Trophoblast cell (in vitro differentiated cells and primary cell): ENCODE results near the gene ANP32D. TPM values are rescaled to one million over a fixed set of nuclear protein-coding genes. Genes with fewer than 3 reads are reported as not detected.
"Not testable (repeated sequence)": the region's sequence is repeated elsewhere in the genome, so short reads cannot be mapped to it uniquely, and the experiment has no call there.

ENCODE experiments used
- DNase-seq, 2 donors: peaks; one replicate each; pipeline ENCODE4 v3.0.0-alpha.2; 2016
- H2AFZ ChIP-seq: 2 replicates; pipeline ENCODE4 v1.6.1; 2013; ENCODE audit warnings: low read length, moderate library complexity, mild to moderate bottlenecking; ENCODE audit not compliant: insufficient read depth, poor library complexity
- H2AK5ac ChIP-seq: 2 replicates; pipeline ENCODE4 v1.6.1; 2013; ENCODE audit warnings: mild to moderate bottlenecking, low read length
- H2BK120ac ChIP-seq: 2 replicates; pipeline ENCODE4 v1.6.1; 2013; ENCODE audit warnings: low read length, mild to moderate bottlenecking, moderate library complexity; ENCODE audit not compliant: insufficient read depth, poor library complexity
- H2BK12ac ChIP-seq: 2 replicates; pipeline ENCODE4 v1.6.1; 2013; ENCODE audit warnings: mild to moderate bottlenecking, low read length, moderate library complexity
- H2BK5ac ChIP-seq: 2 replicates; pipeline ENCODE4 v1.6.1; 2013; ENCODE audit warnings: low read length, low read depth, moderate library complexity, mild to moderate bottlenecking; ENCODE audit not compliant: poor library complexity
- H3K14ac ChIP-seq: 2 replicates; pipeline ENCODE4 v1.6.1; 2013; ENCODE audit warnings: mild to moderate bottlenecking, low read length
- H3K18ac ChIP-seq: 2 replicates; pipeline ENCODE4 v1.6.1; 2013; ENCODE audit warnings: mild to moderate bottlenecking, low read length
- H3K23ac ChIP-seq: 2 replicates; pipeline ENCODE4 v1.6.1; 2013; ENCODE audit warnings: low read length
- H3K27ac ChIP-seq: 2 replicates; pipeline ENCODE4 v1.5.1; 2013; ENCODE audit warnings: low read depth, mild to moderate bottlenecking, inconsistent platforms, low read length, moderate library complexity
- H3K27me3 ChIP-seq: 2 replicates; pipeline ENCODE4 v1.6.1; 2013; ENCODE audit warnings: inconsistent platforms, mild to moderate bottlenecking, low read length, moderate library complexity; ENCODE audit not compliant: insufficient read depth
- H3K36me3 ChIP-seq, 2 experiments: 1 replicate in 1 of 2; 2 replicates in 1 of 2; pipeline ENCODE4 v1.6.1; 2013; ENCODE audit warnings: low read length in 2 of 2, mild to moderate bottlenecking in 2 of 2, moderate library complexity in 1 of 2; ENCODE audit not compliant: insufficient read depth in 2 of 2, control insufficient read depth in 1 of 2
- H3K4ac ChIP-seq: 2 replicates; pipeline ENCODE4 v1.6.1; 2013; ENCODE audit warnings: low read depth, mild to moderate bottlenecking, low read length, moderate library complexity
- H3K4me1 ChIP-seq, 2 experiments: 1 replicate in 1 of 2; 2 replicates in 1 of 2; pipeline ENCODE4 v1.6.1; 2013; ENCODE audit warnings: low read length in 2 of 2, mild to moderate bottlenecking in 2 of 2, moderate library complexity in 1 of 2; ENCODE audit not compliant: insufficient read depth in 2 of 2, control insufficient read depth in 1 of 2
- H3K4me2 ChIP-seq: 2 replicates; pipeline ENCODE4 v1.6.1; 2013; ENCODE audit warnings: inconsistent platforms, mild to moderate bottlenecking, low read length, moderate library complexity
- H3K4me3 ChIP-seq: 2 replicates; pipeline ENCODE4 v1.5.1; 2013; ENCODE audit warnings: mild to moderate bottlenecking, low read depth, low read length, inconsistent platforms
- H3K79me1 ChIP-seq: one replicate; pipeline ENCODE4 v1.6.1; 2013; ENCODE audit warnings: low read length
- H3K79me2 ChIP-seq: 2 replicates; pipeline ENCODE4 v1.6.1; 2013; ENCODE audit warnings: low read length, mild to moderate bottlenecking; ENCODE audit not compliant: control insufficient read depth, insufficient read depth, poor library complexity
- H3K9ac ChIP-seq: 2 replicates; pipeline ENCODE4 v1.6.1; 2013; ENCODE audit warnings: mild to moderate bottlenecking, low read length
- H3K9me3 ChIP-seq: 2 replicates; pipeline ENCODE4 v1.6.1; 2013; ENCODE audit warnings: low read depth, mild to moderate bottlenecking, control low read depth, inconsistent platforms, low read length; ENCODE audit not compliant: insufficient read depth
- H4K12ac ChIP-seq: 2 replicates; pipeline ENCODE4 v1.6.1; 2013; ENCODE audit warnings: low read depth, mild to moderate bottlenecking, low read length, moderate library complexity
- H4K8ac ChIP-seq: 2 replicates; pipeline ENCODE4 v1.6.1; 2013; ENCODE audit warnings: low read depth, mild to moderate bottlenecking, low read length, moderate library complexity
- H4K91ac ChIP-seq: one replicate; pipeline ENCODE4 v1.6.1; 2013; ENCODE audit warnings: low read depth, mild to moderate bottlenecking, low read length, moderate library complexity
- WGBS: extraction: QIAGEN DNeasy Blood & Tissue Kit; methylation state at CpG from one replicate; pipeline ENCODE4 v1.1.7; 2013; ENCODE audit warnings: missing lambda C conversion rate; ENCODE audit not compliant: insufficient read length, insufficient coverage; ENCODE audit errors: extremely low coverage; 5-methylcytosine and 5-hydroxymethylcytosine counted together
- polyA plus RNA-seq: library from polyadenylated mRNA; stranded (reverse); fragments of 200-250 nt; gene quantifications from 2 replicates; pipeline ENCODE4 v1.2.3, GENCODE V29; 2013

ANP32D gene
- not detected in 2 replicates for polyA plus RNA-seq

GRCh38 chr12:48472259-48472658 lies at the start of gene ANP32D:
ANP32D (plus strand) TSS chr12:48472559; CDS start chr12:48472665, 106 bp downstream.
- H3K23ac ChIP-seq: no peak within 1 kb of the TSS
- no peak within 1 kb of the TSS for H2AFZ ChIP-seq
- no peaks in the 10 kb centered on the region for H3K4me1 ChIP-seq
- H2BK5ac ChIP-seq: no peak within 1 kb of the TSS
- H3K27ac ChIP-seq: no peak within 1 kb of the TSS
- H4K8ac ChIP-seq: no peak within 1 kb of the TSS
- DNase-seq: no peak
- no peak within 1 kb of the TSS for H3K9ac ChIP-seq
- no peak within 1 kb of the TSS for H2BK120ac ChIP-seq
- H3K79me1 ChIP-seq: no peaks in the 10 kb centered on the region
- no peak within 1 kb of the TSS for H3K4me2 ChIP-seq
- no peak within 1 kb of the TSS for H3K14ac ChIP-seq
- H3K27me3 ChIP-seq: no peaks in the 10 kb centered on the region
- no peak within 1 kb of the TSS for H3K18ac ChIP-seq
- H2AK5ac ChIP-seq: no peak within 1 kb of the TSS
- WGBS: no CpG with 5 or more reads among the region's 7 CpGs
- no peak within 1 kb of the TSS for H3K4ac ChIP-seq
- H3K79me2 ChIP-seq: no peaks in the 10 kb centered on the region
- H2BK12ac ChIP-seq: no peak within 1 kb of the TSS
- no peak within 1 kb of the TSS for H3K4me3 ChIP-seq
- peaks cover 13% of the 10 kb centered on the region for H3K9me3 ChIP-seq
- no peak within 1 kb of the TSS for H4K91ac ChIP-seq
- no peaks in the 10 kb centered on the region for H3K36me3 ChIP-seq
- no peak within 1 kb of the TSS for H4K12ac ChIP-seq

DNA sequence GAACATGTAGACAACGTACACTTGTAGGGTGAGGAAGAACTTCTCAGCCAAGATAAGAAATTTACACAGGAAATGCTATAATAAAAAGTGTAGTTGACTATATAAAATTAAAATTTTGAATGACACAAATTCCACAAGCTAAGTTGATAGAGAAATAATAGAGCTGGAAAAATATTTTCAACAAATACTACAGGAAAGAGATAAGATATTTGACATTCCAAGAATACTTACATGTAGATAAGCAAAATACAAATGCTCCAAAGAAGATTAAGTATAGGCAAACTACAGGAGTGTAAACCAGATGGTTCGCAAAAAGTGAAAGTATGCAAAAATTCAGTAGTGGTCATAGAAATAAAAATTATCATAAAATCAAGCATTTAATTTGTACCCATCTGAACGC lies 49.2 kb upstream of the ANP32D start:
- Histone ChIP-seq H3K18ac (no peak overlapping the region), H3K14ac (no peak overlapping the region), H4K91ac (no peak overlapping the region), H2BK120ac (no peak overlapping the region), H3K9ac (no peak overlapping the region), H3K4me2 (no peak overlapping the region), H3K9me3 (no peaks in the 10 kb centered on the region), H3K27ac (no peak overlapping the region), H2AK5ac (no peak overlapping the region), H2AFZ (no peak overlapping the region), H3K79me1 (no peaks in the 10 kb centered on the region), H4K8ac (no peak overlapping the region), H3K23ac (no peak overlapping the region), H3K36me3 (no peaks in the 10 kb centered on the region), H3K79me2 (no peaks in the 10 kb centered on the region), H3K4me1 (no peaks in the 10 kb centered on the region), H4K12ac (no peak overlapping the region), H2BK12ac (no peak overlapping the region), H3K27me3 (no peaks in the 10 kb centered on the region), H2BK5ac (no peak overlapping the region), H3K4ac (no peak overlapping the region), H3K4me3 (no peak overlapping the region)
- DNase-seq: peak in 1 of 2 donors; percentile 34
- no CpG with 5 or more reads among the region's 3 CpGs for WGBS

- Histone ChIP-seq H2BK12ac (no peak overlapping the region), H3K36me3 (no peaks in the 10 kb centered on the region), H3K4me1 (no peaks in the 10 kb centered on the region), H3K4me3 (no peak overlapping the region), H3K27ac (no peak overlapping the region), H3K18ac (no peak overlapping the region), H3K79me2 (no peaks in the 10 kb centered on the region), H2AK5ac (no peak overlapping the region), H4K91ac (no peak overlapping the region), H2BK120ac (no peak overlapping the region), H3K14ac (no peak overlapping the region), H3K27me3 (no peaks in the 10 kb centered on the region), H2AFZ (no peak overlapping the region), H3K4ac (no peak overlapping the region), H4K12ac (no peak overlapping the region), H3K9me3 (no peaks in the 10 kb centered on the region), H3K79me1 (no peaks in the 10 kb centered on the region), H3K9ac (no peak overlapping the region), H3K4me2 (no peak overlapping the region), H4K8ac (no peak overlapping the region), H2BK5ac (no peak overlapping the region), H3K23ac (no peak overlapping the region)
- no CpG with 5 or more reads among the region's 1 CpG for WGBS
- no peak for DNase-seq
Observed at GRCh38 chr12:48424644-48425043, 47.7 kb upstream of the ANP32D start.

- not testable (repeated sequence) for H3K9ac ChIP-seq, H3K4me1 ChIP-seq, H4K8ac ChIP-seq, H2AK5ac ChIP-seq, H3K14ac ChIP-seq, H2BK12ac ChIP-seq, DNase-seq, H3K36me3 ChIP-seq, H3K27ac ChIP-seq, H3K79me1 ChIP-seq, H3K27me3 ChIP-seq, H3K4me3 ChIP-seq, H3K4me2 ChIP-seq, H3K79me2 ChIP-seq, H2BK5ac ChIP-seq, H3K23ac ChIP-seq, H2AFZ ChIP-seq, H3K4ac ChIP-seq, H4K12ac ChIP-seq, H3K18ac ChIP-seq, H2BK120ac ChIP-seq, H4K91ac ChIP-seq, H3K9me3 ChIP-seq
- WGBS: no CpG with 5 or more reads among the region's 10 CpGs
Observed at GRCh38 chr12:48434016-48434415, 38.3 kb upstream of the ANP32D start.
